Measurements from ENCODE around the gene SMYD3.
A peak's percentile ranks its signal among the peaks of the same experiment; 100 is the strongest.
"Not testable (repeated sequence)": the region's sequence is repeated elsewhere in the genome, so short reads cannot be mapped to it uniquely, and the experiment has no call there.

The SMYD3 gene

GRCh38 chr1:245715970-245716369, 791.1 kb downstream of the SMYD3 start:
- DNase-seq (ENCODE audit: low read depth), result peak; percentile 10

- no peak for DNase-seq (ENCODE audit: low read depth)
These were observed 791.8 kb downstream of the SMYD3 start for GRCh38 chr1:245715291-245715701.

- DNase-seq (ENCODE audit: low read depth), result not testable (repeated sequence)
These were observed 793.1 kb downstream of the SMYD3 start for GRCh38 chr1:245714027-245714426.

GRCh38 chr1:245710961-245711903, 795.8 kb downstream of the SMYD3 start:
- no peak for DNase-seq (ENCODE audit: low read depth)

- no peak for DNase-seq (ENCODE audit: low read depth)
These were observed 799.1 kb downstream of the SMYD3 start for GRCh38 chr1:245707941-245708340.

- DNase-seq (ENCODE audit: low read depth), result no peak
These were observed 802.3 kb downstream of the SMYD3 start for GRCh38 chr1:245704765-245705164.

- no peak for DNase-seq (ENCODE audit: low read depth)
These were observed 802.7 kb downstream of the SMYD3 start for GRCh38 chr1:245704341-245704740.

- DNase-seq (ENCODE audit: low read depth), result no peak
These were observed 804.7 kb downstream of the SMYD3 start for GRCh38 chr1:245702346-245702745.

- DNase-seq (ENCODE audit: low read depth), result no peak
These were observed 805.4 kb downstream of the SMYD3 start for GRCh38 chr1:245701631-245702030.

- DNase-seq (ENCODE audit: low read depth), result no peak
These were observed 806.4 kb downstream of the SMYD3 start for GRCh38 chr1:245700631-245701030.
